HL-60/S4 treated with phorbol 12-myristate 13-acetate at 8.2 ng/mL for 4 days and 3 days (cell line): ENCODE measurements around the gene PPP2R5E.
"Not testable (repeated sequence)": the region's sequence is repeated elsewhere in the genome, so short reads cannot be mapped to it uniquely, and the experiment has no call there.

Experiments used
- in situ Hi-C: fragments of 300-500 bp; cut with MboI; formaldehyde crosslinking; loops from 2 replicates; pipeline ENCODE4 v1.15.0; 2022; ENCODE audit warnings: low sequenced_read_pairs

Gene PPP2R5E

GRCh38 chr14:63387711-63388110 lies 155.5 kb downstream of the PPP2R5E start:
- in situ Hi-C loops: no loop called here

- in situ Hi-C loops: no loop called here
Observed at GRCh38 chr14:63383776-63384367, 159.3 kb downstream of the PPP2R5E start.

- in situ Hi-C loops: no loop called here
Observed at GRCh38 chr14:63378444-63378843, 164.7 kb downstream of the PPP2R5E start.

DNA sequence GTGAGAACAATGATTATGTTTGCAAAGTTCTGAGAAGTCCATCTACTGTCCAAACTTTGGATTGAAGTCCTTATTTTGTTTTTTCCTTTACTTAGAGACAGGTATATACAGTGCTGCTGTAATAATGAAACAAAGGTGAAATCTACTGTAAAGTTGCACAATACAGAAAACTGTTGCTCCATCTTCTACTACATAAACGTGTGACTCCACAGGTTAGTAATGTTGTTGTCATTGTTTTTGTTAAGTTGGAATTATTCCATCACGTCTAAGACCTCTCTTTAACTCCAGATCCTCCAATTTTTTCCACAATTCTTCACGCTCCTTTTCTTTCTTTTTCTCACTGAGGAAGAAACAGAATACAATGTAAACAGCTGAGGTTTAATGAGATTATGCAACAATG lies 167.4 kb downstream of the PPP2R5E start:
- in situ Hi-C loops: no loop called here

- in situ Hi-C loops: not testable (repeated sequence)
Observed at GRCh38 chr14:63371613-63372012, 171.6 kb downstream of the PPP2R5E start.

- in situ Hi-C loops: no loop called here
Observed at GRCh38 chr14:63371033-63371432, 172.1 kb downstream of the PPP2R5E start.

GRCh38 chr14:63367742-63368364 lies 175.3 kb downstream of the PPP2R5E start:
- in situ Hi-C loops: no loop called here

DNA sequence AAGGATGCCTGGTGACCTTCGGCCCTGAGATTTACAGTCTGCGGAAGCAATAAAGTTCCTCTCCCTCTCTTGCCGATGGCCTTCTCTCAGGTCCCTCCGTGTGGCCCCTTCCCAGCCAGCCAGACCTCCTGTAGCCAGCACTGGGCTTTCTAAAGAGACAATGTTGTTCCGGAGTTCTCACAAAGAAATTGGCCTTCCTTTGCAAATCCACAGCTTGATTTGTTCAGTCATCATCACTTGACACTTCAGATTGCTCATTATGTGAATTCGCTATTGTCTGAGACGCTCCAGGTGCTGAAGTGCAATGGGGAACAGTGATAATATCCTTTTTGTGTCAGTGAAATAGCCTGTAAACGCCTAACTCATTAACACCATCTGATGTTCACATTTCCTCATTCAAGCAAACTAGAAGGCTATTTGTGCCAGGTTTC lies 180.8 kb downstream of the PPP2R5E start:
- in situ Hi-C loops: no loop called here

DNA sequence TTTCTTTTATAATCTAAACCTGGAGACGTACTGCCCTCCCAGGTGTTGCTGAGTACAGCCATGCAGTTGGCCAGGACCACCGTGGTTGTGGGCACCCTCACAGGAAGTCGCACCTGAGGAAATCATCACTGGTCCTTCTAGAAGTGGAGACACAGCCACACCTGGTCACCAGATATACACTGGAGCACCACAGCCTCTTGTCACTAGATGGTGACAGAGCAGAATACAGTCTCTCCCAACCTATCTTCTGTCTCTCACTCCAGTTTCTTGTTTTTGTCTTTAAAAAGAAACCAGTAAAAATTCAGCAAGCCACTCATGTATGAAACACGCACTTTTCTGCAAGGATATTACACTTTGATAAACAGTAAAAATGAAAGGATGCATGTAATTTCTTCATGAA lies 181.4 kb downstream of the PPP2R5E start:
- in situ Hi-C loops: no loop called here

- in situ Hi-C loops: no loop called here
Observed at GRCh38 chr14:63357841-63358240, 185.3 kb downstream of the PPP2R5E start.

GRCh38 chr14:63345826-63346225 lies 197.4 kb downstream of the PPP2R5E start:
- in situ Hi-C loops: no loop called here

- in situ Hi-C loops: no loop called here
Observed at GRCh38 chr14:63344336-63344735, 198.8 kb downstream of the PPP2R5E start.

GRCh38 chr14:63343878-63344277 lies 199.3 kb downstream of the PPP2R5E start:
- in situ Hi-C loops: no loop called here

DNA sequence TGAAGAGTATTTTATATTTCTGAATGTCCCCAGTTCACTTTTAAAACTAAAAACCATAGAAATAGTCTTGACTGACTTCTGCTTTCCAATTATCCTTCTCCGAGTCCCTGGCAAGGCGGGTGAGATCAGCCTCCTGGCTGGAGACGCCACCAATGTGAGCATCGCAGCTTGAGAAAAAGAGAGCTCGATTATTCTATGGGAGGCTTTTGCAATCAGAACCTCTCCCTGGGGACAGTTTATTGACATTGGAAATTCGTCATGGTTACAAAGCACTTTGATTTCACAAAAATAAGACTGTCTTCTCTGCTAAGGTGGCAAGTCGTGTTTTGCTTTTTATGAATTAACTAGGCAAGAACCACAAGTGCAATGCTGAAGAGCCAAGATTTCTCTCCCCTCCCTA lies 200.8 kb downstream of the PPP2R5E start:
- in situ Hi-C loops: no loop called here

- in situ Hi-C loops: no loop called here
Observed at GRCh38 chr14:63328787-63329737, 214.1 kb downstream of the PPP2R5E start.

DNA sequence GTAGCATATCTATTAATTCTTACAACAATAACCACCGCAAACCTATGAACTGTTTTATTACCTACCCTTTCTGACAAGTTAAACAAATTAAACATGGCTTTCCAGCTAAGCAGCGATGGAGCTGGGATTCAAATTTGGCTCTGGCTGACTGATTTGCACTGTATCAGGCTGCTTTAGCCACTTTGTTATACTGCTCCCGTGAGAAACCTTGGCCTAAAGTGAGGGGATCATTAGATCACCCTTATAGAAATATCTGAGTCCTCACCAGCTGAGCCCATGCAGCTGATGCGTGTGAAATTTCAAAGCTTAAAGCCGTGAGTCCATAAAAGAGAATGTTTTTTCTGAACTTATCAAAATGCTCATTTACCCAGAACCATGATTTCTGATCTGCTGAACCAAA lies 216.3 kb downstream of the PPP2R5E start:
- in situ Hi-C loops: no loop called here

DNA sequence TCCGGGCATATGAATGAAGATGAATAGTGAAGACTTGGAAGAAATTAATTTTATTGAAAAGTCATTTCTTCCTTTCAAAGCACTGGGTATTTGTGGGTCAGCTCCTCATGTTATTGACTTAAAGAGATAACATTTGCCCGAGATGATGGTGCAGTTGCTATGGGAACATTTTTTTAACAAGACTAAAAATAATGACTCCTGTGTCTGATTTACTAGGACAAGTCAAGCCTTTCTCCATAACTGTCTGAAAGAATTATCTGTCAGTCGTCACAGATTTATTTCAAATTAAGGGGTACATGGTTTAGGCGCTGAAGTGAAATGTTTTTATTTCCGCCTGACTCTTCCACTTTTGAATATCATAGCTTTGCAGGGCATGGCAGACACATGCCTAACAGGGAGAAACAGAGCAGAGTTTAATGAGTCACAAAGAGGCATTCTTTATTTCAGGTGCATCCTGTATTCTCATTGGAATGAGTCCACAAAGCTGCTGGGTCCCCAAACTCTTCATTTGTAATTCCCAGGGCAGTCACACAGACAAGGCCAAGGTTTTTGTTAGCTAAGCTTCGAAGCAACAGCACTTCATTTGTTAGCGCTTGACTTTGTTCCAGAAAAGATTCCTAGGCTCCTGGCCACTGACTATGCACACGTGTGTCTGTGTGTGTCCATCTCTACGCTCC lies 220.1 kb downstream of the PPP2R5E start:
- in situ Hi-C loops: no loop called here

- in situ Hi-C loops: no loop called here
Observed at GRCh38 chr14:63322472-63322871, 220.7 kb downstream of the PPP2R5E start.
